OCI-LY7 (cell line): ENCODE results near the gene GPR6. TPM values are rescaled to one million over a fixed set of nuclear protein-coding genes. Genes with fewer than 3 reads are reported as not detected.

Experiments
- BruUV-seq: library from RNA; stranded (reverse); fragments of 400-500 nt; replicated peaks from 2 replicates; lab custom pipeline; 2021; lab: Mats Ljungman, UMichigan
- CTCF ChIA-PET: fragments of 300-600 bp; sonication (Branson Sonifier 250); formaldehyde crosslinking; loops from one replicate; lab custom pipeline; 2022; ENCODE audit warnings: antibody characterized with exemption; ENCODE audit not compliant: unreplicated experiment; lab: Charles Lee
- POLR2A ChIA-PET: fragments of 300-600 bp; sonication (Branson Sonifier 250); formaldehyde crosslinking; loops from one replicate; lab custom pipeline; 2022; ENCODE audit warnings: antibody characterized with exemption; lab: Charles Lee
- DNase-seq: peaks from one replicate; pipeline ENCODE4 v3.0.0-alpha.2; 2015; ENCODE audit warnings: low spot score
- H2AFZ ChIP-seq: fragments of 200-600 bp; sonication (generic), shearing (Covaris generic); 2 replicates; pipeline ENCODE4 v1.6.1; 2014; ENCODE audit warnings: mild to moderate bottlenecking, antibody characterized with exemption, low read length, moderate library complexity
- H3K27ac ChIP-seq: fragments of 200-600 bp; sonication (generic); 2 replicates; pipeline ENCODE4 v1.5.1; 2014; ENCODE audit warnings: mixed run types, low read depth, mild to moderate bottlenecking, moderate library complexity, low read length, inconsistent platforms; ENCODE audit not compliant: poor library complexity, severe bottlenecking
- H3K36me3 ChIP-seq: fragments of 200-600 bp; sonication (generic); 2 replicates; pipeline ENCODE4 v1.6.1; 2014; ENCODE audit warnings: mild to moderate bottlenecking, antibody characterized with exemption, low read length, moderate library complexity, mixed read lengths; ENCODE audit not compliant: insufficient read depth
- H3K4me1 ChIP-seq: fragments of 200-600 bp; sonication (generic); 2 replicates; pipeline ENCODE4 v1.5.1; 2014; ENCODE audit warnings: mild to moderate bottlenecking, low read length; ENCODE audit not compliant: insufficient read depth, poor library complexity, severe bottlenecking
- H3K4me2 ChIP-seq: fragments of 200-600 bp; sonication (generic); 2 replicates; pipeline ENCODE4 v1.6.1; 2014; ENCODE audit warnings: mild to moderate bottlenecking, low read length
- H3K4me3 ChIP-seq: fragments of 200-600 bp; sonication (generic); 2 replicates; pipeline ENCODE4 v1.5.1; 2014; ENCODE audit warnings: mild to moderate bottlenecking, low read depth, low read length; ENCODE audit not compliant: poor library complexity, severe bottlenecking
- H3K79me2 ChIP-seq: fragments of 200-600 bp; sonication (generic); 2 replicates; pipeline ENCODE4 v1.6.1; 2016; ENCODE audit warnings: low read depth, mild to moderate bottlenecking, low read length, moderate library complexity, mixed read lengths; ENCODE audit not compliant: insufficient read depth
- H3K9me2 ChIP-seq: fragments of 200-600 bp; sonication (generic); 2 replicates; pipeline ENCODE4 v1.6.1; 2016; ENCODE audit warnings: mild to moderate bottlenecking, low read length, mixed read lengths; ENCODE audit not compliant: insufficient read depth
- H3K9me3 ChIP-seq: fragments of 200-600 bp; sonication (generic); 2 replicates; pipeline ENCODE4 v1.6.1; 2014; ENCODE audit warnings: mild to moderate bottlenecking, mixed run types, low read length, mixed read lengths
- H4K20me1 ChIP-seq: fragments of 200-600 bp; sonication (generic); 2 replicates; pipeline ENCODE4 v1.6.1; 2014; ENCODE audit warnings: mild to moderate bottlenecking, antibody characterized with exemption, low read length, moderate library complexity, mixed read lengths; ENCODE audit not compliant: insufficient read depth
- EZH2phosphoT487 ChIP-seq: fragments of 200-600 bp; sonication (generic); IDR thresholded peaks from 2 replicates; pipeline ENCODE4 v1.6.1; 2018; ENCODE audit warnings: low read depth, borderline replicate concordance, mild to moderate bottlenecking, mixed run types, antibody characterized with exemption, low read length, moderate library complexity, mixed read lengths
- intact Hi-C: fragments of 100-400 bp; cut with micrococcal nuclease; formaldehyde crosslinking; loops from one replicate; pipeline ENCODE4 v1.10.0; 2022; ENCODE audit not compliant: unreplicated experiment
- total RNA-seq, 2 experiments: library from RNA; depleted of rRNA in 1 of 2; stranded (reverse); fragments of >200 nt in 1 of 2; shearing (Covaris generic) in 1 of 2; gene quantifications; 2 replicates each; pipeline ENCODE4 v1.2.3, GENCODE V29; 2014 to 2022
- TF ChIP-seq, protein P1 (sequence below): fragments of 200-600 bp; sonication (generic); conservative IDR thresholded peaks from 2 replicates; pipeline ENCODE4 v1.5.1; 2014; ENCODE audit warnings: mild to moderate bottlenecking, antibody characterized with exemption, low read length, moderate library complexity, mixed read lengths

GPR6 gene
- total RNA-seq, 2 experiments from 2014 or later = not detected

GRCh38 chr6:110015206-110015605, 37.1 kb downstream of the GPR6 start:
- H3K4me1 ChIP-seq = no peaks in the 10 kb centered on the region
- no peaks in the 10 kb centered on the region for H3K9me3 ChIP-seq
- H3K36me3 ChIP-seq = no peaks in the 10 kb centered on the region
- TF ChIP-seq EZH2phosphoT487 = no peak
- TF ChIP-seq, protein P1, sequence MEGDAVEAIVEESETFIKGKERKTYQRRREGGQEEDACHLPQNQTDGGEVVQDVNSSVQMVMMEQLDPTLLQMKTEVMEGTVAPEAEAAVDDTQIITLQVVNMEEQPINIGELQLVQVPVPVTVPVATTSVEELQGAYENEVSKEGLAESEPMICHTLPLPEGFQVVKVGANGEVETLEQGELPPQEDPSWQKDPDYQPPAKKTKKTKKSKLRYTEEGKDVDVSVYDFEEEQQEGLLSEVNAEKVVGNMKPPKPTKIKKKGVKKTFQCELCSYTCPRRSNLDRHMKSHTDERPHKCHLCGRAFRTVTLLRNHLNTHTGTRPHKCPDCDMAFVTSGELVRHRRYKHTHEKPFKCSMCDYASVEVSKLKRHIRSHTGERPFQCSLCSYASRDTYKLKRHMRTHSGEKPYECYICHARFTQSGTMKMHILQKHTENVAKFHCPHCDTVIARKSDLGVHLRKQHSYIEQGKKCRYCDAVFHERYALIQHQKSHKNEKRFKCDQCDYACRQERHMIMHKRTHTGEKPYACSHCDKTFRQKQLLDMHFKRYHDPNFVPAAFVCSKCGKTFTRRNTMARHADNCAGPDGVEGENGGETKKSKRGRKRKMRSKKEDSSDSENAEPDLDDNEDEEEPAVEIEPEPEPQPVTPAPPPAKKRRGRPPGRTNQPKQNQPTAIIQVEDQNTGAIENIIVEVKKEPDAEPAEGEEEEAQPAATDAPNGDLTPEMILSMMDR = no peak
- POLR2A ChIA-PET = no interaction called here
- no TSS peak for BruUV-seq
- DNase-seq = no peak
- CTCF ChIA-PET = no interaction called here
- H3K9me2 ChIP-seq = no peaks in the 10 kb centered on the region
- H3K27ac ChIP-seq = no peak overlapping the region
- no peaks in the 10 kb centered on the region for H4K20me1 ChIP-seq
- H3K4me2 ChIP-seq = no peak overlapping the region
- intact Hi-C loops = no loop called here
- H2AFZ ChIP-seq = no peak overlapping the region
- no peak overlapping the region for H3K4me3 ChIP-seq
- no peaks in the 10 kb centered on the region for H3K79me2 ChIP-seq

GRCh38 chr6:110017306-110017705, 39.2 kb downstream of the GPR6 start:
- CTCF ChIA-PET = no interaction called here
- no TSS peak for BruUV-seq

GRCh38 chr6:110017946-110018345, 39.8 kb downstream of the GPR6 start:
- H3K4me3 ChIP-seq = no peak overlapping the region
- H3K36me3 ChIP-seq = no peaks in the 10 kb centered on the region
- POLR2A ChIA-PET = interaction anchor here (0.6 kb wide), 2 partner anchors 79 to 747 kb away, joined by 3 read pairs; no protein-coding TSS in a partner anchor
- H3K4me1 ChIP-seq = no peaks in the 10 kb centered on the region
- no peak overlapping the region for H3K4me2 ChIP-seq
- no peaks in the 10 kb centered on the region for H3K9me2 ChIP-seq
- no peak overlapping the region for H2AFZ ChIP-seq
- BruUV-seq = no TSS peak
- TF ChIP-seq, protein P1 = no peak
- TF ChIP-seq EZH2phosphoT487 = no peak
- no peak for DNase-seq
- H4K20me1 ChIP-seq = no peaks in the 10 kb centered on the region
- CTCF ChIA-PET = no interaction called here
- H3K79me2 ChIP-seq = no peaks in the 10 kb centered on the region
- H3K9me3 ChIP-seq = no peaks in the 10 kb centered on the region
- no peak overlapping the region for H3K27ac ChIP-seq
- intact Hi-C loops = no loop called here

More at GRCh38 chr6:110017306-110017705, 39.2 kb downstream of the GPR6 start:
- H4K20me1 ChIP-seq = no peaks in the 10 kb centered on the region
- H3K36me3 ChIP-seq = no peaks in the 10 kb centered on the region
- H3K79me2 ChIP-seq = no peaks in the 10 kb centered on the region
- no peaks in the 10 kb centered on the region for H3K4me1 ChIP-seq
- H3K9me2 ChIP-seq = no peaks in the 10 kb centered on the region
- no peaks in the 10 kb centered on the region for H3K9me3 ChIP-seq
- TF ChIP-seq, protein P1 = no peak
- TF ChIP-seq EZH2phosphoT487 = no peak
- H3K27ac ChIP-seq = no peak overlapping the region
- POLR2A ChIA-PET = no interaction called here
- no peak for DNase-seq
- H3K4me2 ChIP-seq = no peak overlapping the region
- intact Hi-C loops = no loop called here
- H2AFZ ChIP-seq = no peak overlapping the region
- no peak overlapping the region for H3K4me3 ChIP-seq
